K562 (cell line): Measurements from ENCODE around the gene PCBD1. TPM values are rescaled to one million over a fixed set of nuclear protein-coding genes. Genes with fewer than 3 reads are reported as not detected.

Experiments used
- ATAC-seq: fragments of 200-7000 bp; cut with Tn5 transposase; 3 replicates; pipeline ENCODE4 v1.9.1; 2020; ENCODE audit warnings: moderate library complexity
- BruUV-seq: library from RNA; stranded (reverse); fragments of 400-500 nt; replicated peaks from 2 replicates; lab custom pipeline; 2021; lab: Mats Ljungman, UMichigan
- CTCF ChIA-PET: fragments of 300-600 bp; formaldehyde crosslinking; extraction: SDS; loops from one replicate; lab custom pipeline; 2021; ENCODE audit warnings: low intra/inter-chr PET ratio; lab: Yijun Ruan, JAX
- POLR2A ChIA-PET: fragments of 300-600, 350-650 bp; sonication (Branson Sonifier 250); formaldehyde crosslinking; extraction: SDS; loops from one replicate; lab custom pipeline; 2021; ENCODE audit warnings: antibody characterized with exemption, inconsistent platforms; lab: Yijun Ruan, JAX
- DNase-seq, 4 experiments: peaks; one replicate each; pipeline versions ENCODE4 v3.0.0 to v3.0.0-alpha.2; 2011 to 2018; ENCODE audit warnings: low spot score in 3 of 4, mixed read lengths in 3 of 4; ENCODE audit errors: extremely low read depth in 1 of 4
- FAIRE-seq: peaks from 2 replicates; lab custom pipeline; 2011; peaks lifted over from hg19 to GRCh38; lab: Jason Lieb, UNC
- H2AFZ ChIP-seq: 2 replicates; pipeline ENCODE4 v1.6.0; 2011; ENCODE audit warnings: low read depth, low read length, control low read depth, inconsistent platforms
- H3K27ac ChIP-seq: fragments of 200-600 bp; 3 replicates; pipeline ENCODE4 v1.8.0; 2011; ENCODE audit warnings: low read depth, mild to moderate bottlenecking, control low read depth, inconsistent platforms, low read length, moderate library complexity, mixed read lengths; ENCODE audit errors: extremely low read depth
- H3K27me3 ChIP-seq, 2 experiments: fragments of 300-600 bp in 1 of 2; 2 replicates in 1 of 2; 3 replicates in 1 of 2; pipeline versions ENCODE4 v1.6.0 to v1.8.0; 2011; ENCODE audit warnings: inconsistent platforms in 2 of 2, low read length in 2 of 2, mild to moderate bottlenecking in 1 of 2, mixed read lengths in 1 of 2, moderate library complexity in 1 of 2; ENCODE audit not compliant: control insufficient read depth in 2 of 2, insufficient read depth in 2 of 2
- H3K36me3 ChIP-seq: fragments of 300-600 bp; 3 replicates; pipeline ENCODE4 v1.8.0; 2011; ENCODE audit warnings: mild to moderate bottlenecking, low read length, inconsistent platforms; ENCODE audit not compliant: control insufficient read depth, insufficient read depth
- H3K4me1 ChIP-seq, 2 experiments: fragments of 200-600 bp in 1 of 2; replicated peaks in 1 of 2; 2 replicates in 1 of 2; 3 replicates in 1 of 2; pipeline versions ENCODE4 v1.5.1 to v1.8.0; 2011; ENCODE audit warnings: inconsistent platforms in 2 of 2, low read length in 2 of 2, mild to moderate bottlenecking in 1 of 2, mixed read lengths in 1 of 2, moderate library complexity in 1 of 2; ENCODE audit not compliant: control insufficient read depth in 2 of 2, insufficient read depth in 2 of 2
- H3K4me2 ChIP-seq: 2 replicates; pipeline ENCODE4 v1.6.1; 2011; ENCODE audit warnings: low read length, control low read depth, inconsistent platforms, mixed read lengths; ENCODE audit not compliant: insufficient read depth
- H3K4me3 ChIP-seq: fragments of 200-600 bp; sonication (generic), shearing (Covaris generic); 2 replicates; pipeline ENCODE4 v1.5.1; 2016; ENCODE audit warnings: control low read depth, inconsistent platforms
- H3K79me2 ChIP-seq: fragments of 200-600 bp; 3 replicates; pipeline ENCODE4 v1.8.0; 2011; ENCODE audit warnings: low read length, inconsistent platforms; ENCODE audit not compliant: control insufficient read depth, insufficient read depth
- H3K9ac ChIP-seq, 2 experiments: 2 replicates each; pipeline versions ENCODE4 v1.6.0 to v1.6.1; 2011; ENCODE audit warnings: low read depth in 2 of 2, low read length in 2 of 2, control low read depth in 1 of 2, inconsistent platforms in 1 of 2, mild to moderate bottlenecking in 1 of 2, mixed read lengths in 1 of 2; ENCODE audit not compliant: insufficient read depth in 1 of 2
- H3K9me1 ChIP-seq: one replicate; pipeline ENCODE4 v1.6.0; 2011; ENCODE audit warnings: inconsistent platforms, mild to moderate bottlenecking, low read length, moderate library complexity; ENCODE audit not compliant: control insufficient read depth, insufficient read depth
- H3K9me3 ChIP-seq: replicated peaks from 2 replicates; pipeline ENCODE4 v1.5.1; 2011; ENCODE audit warnings: low read depth, low read length, inconsistent platforms; ENCODE audit not compliant: control insufficient read depth, insufficient read depth
- H4K20me1 ChIP-seq: replicated peaks from 2 replicates; pipeline ENCODE4 v1.6.1; 2011; ENCODE audit warnings: low read length, inconsistent platforms, mixed read lengths; ENCODE audit not compliant: control insufficient read depth, insufficient read depth
- PBX2 ChIP-seq, 2 experiments: IDR thresholded peaks in 1 of 2; conservative IDR thresholded peaks in 1 of 2; 2 replicates each; pipeline ENCODE4 v1.6.1; 2016; ENCODE audit warnings: low read depth in 2 of 2, mild to moderate bottlenecking in 1 of 2, missing compliant biosample characterization in 1 of 2, missing genetic modification characterization in 1 of 2, moderate library complexity in 1 of 2
- RBM25 ChIP-seq: fragments of 200-400 bp; formaldehyde crosslinking; IDR thresholded peaks from 2 replicates; pipeline ENCODE4 v1.6.1; 2018; ENCODE audit warnings: low read length, low read depth, moderate library complexity; ENCODE audit not compliant: severe bottlenecking
- RBM34 ChIP-seq: fragments of 200-400 bp; formaldehyde crosslinking; IDR thresholded peaks from 2 replicates; pipeline ENCODE4 v1.6.1; 2018; ENCODE audit warnings: low read length, borderline replicate concordance; ENCODE audit not compliant: insufficient read depth
- SRSF1 ChIP-seq: fragments of 200-400 bp; formaldehyde crosslinking; IDR thresholded peaks from 2 replicates; pipeline ENCODE4 v1.6.1; 2017; ENCODE audit warnings: mild to moderate bottlenecking, low read depth, low read length, moderate library complexity
- WGBS: fragments of 100-300 bp; shearing (Covaris generic); methylation state at CpG from one replicate; pipeline ENCODE4 v1.1.6; 2016; ENCODE audit warnings: low coverage, mixed read lengths; ENCODE audit not compliant: insufficient coverage; ENCODE audit errors: missing lambda C conversion rate; 5-methylcytosine and 5-hydroxymethylcytosine counted together
- in situ Hi-C: fragments of 300-500 bp; cut with MboI; formaldehyde crosslinking; loops from 4 replicates; pipeline ENCODE4 v1.15.0; 2018; ENCODE audit warnings: inconsistent platforms, mixed read lengths
- intact Hi-C: fragments of 100-400 bp; cut with micrococcal nuclease; formaldehyde crosslinking; loops from 2 replicates; pipeline ENCODE4 v1.14.2; 2022
- polyA plus RNA-seq, 8 experiments: library from polyadenylated mRNA; depleted of rRNA in 4 of 8; stranded (reverse) in 5 of 8; unstranded in 3 of 8; fragments of >200 nt; fragmentation: Nextera tagmentation in 2 of 8; fragmentation: Illumina TruSeq in 1 of 8; extraction: Ambion mirVana in 2 of 8; extraction: Trizol in 1 of 8; gene quantifications; 2 replicates each; pipeline versions ENCODE4 v1.2.1 to v1.2.3, GENCODE V29; 2011 to 2014; ENCODE audit warnings: inconsistent platforms in 1 of 8, missing spikeins in 1 of 8
- total RNA-seq, 7 experiments: library from RNA; depleted of rRNA in 6 of 7; stranded (reverse); fragments of >200 nt in 6 of 7; fragmentation: Illumina TruSeq in 2 of 7; extraction: Trizol in 2 of 7; gene quantifications; 2 replicates each; pipeline versions ENCODE4 v1.2.1 to v1.2.3, GENCODE V29; 2011 to 2021; ENCODE audit warnings: low replicate concordance in 1 of 7
- TF ChIP-seq, protein P1 (sequence below): fragments of 450-650 bp; conservative IDR thresholded peaks from 2 replicates; pipeline ENCODE4 v1.6.1; 2016; ENCODE audit warnings: missing genetic modification characterization, low read depth, mild to moderate bottlenecking, missing compliant biosample characterization, moderate library complexity

The PCBD1 gene
- total and polyA plus RNA-seq, 9 of the 15 experiments (the other 6 are each of a cell fraction or from before 2014, with no cell fraction given) = 14.6 to 109 (median 57.0) TPM

- TF ChIP-seq, protein P1, sequence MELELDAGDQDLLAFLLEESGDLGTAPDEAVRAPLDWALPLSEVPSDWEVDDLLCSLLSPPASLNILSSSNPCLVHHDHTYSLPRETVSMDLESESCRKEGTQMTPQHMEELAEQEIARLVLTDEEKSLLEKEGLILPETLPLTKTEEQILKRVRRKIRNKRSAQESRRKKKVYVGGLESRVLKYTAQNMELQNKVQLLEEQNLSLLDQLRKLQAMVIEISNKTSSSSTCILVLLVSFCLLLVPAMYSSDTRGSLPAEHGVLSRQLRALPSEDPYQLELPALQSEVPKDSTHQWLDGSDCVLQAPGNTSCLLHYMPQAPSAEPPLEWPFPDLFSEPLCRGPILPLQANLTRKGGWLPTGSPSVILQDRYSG (tag) = no peak
- no peak for TF ChIP-seq RBM34
Observed at GRCh38 chr10:70934701-70935100, 46.3 kb upstream of the PCBD1 start (continued).

DNA sequence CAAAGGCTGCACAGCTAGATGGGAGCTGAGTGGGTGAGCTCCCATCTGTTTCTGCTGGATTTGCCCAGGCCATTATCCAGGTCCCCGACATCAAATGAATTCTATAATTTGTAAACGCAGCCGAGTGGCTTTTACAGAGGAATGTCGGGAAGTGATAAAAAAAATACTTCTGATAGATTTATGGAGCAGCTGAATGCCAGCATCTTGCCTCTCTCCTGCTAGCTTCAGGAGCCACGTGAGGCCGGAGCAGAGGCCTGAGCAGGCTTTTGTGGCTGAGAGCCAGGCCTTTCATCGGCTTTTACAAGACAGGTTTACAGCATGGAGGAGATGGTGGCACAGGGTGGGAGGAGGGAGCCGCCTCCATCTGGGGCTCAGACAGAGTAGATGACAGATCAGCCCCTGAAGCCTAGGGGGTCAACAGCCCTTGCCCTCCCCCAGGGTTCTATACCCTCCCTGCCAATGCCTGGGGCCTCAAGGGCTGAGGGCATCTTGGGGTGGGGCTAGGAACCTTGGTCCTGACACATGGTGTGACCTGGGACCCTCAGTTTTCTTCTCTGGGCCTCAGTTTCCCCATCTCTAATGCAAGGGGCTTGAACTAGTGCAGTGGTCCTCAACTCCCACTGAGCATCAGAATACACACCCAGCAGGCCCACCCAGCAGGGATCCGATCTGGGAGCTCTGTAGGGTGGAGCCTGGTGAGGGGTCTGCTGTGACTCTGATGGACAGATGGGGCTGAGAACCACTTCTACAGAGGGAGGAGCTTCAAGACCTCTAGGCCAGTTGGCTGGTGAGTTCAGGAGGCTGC lies 44.2 kb upstream of the PCBD1 start:
- Histone ChIP-seq H4K20me1 (peaks cover 25% of the 10 kb centered on the region; the same call in 1 of the 2 replicates), H3K36me3 (no peaks in the 10 kb centered on the region), H2AFZ (no peak overlapping the region), H3K9me3 (no peaks in the 10 kb centered on the region), H3K79me2 (no peaks in the 10 kb centered on the region), H3K4me2 (no peak overlapping the region), H3K4me1 (no peaks in the 10 kb centered on the region; a peak in 1 of 5 replicates), H3K4me3 (no peak overlapping the region), H3K27ac (no peak overlapping the region), H3K9me1 (peaks cover 3% of the 10 kb centered on the region), H3K9ac (no peak overlapping the region), H3K27me3 (peaks cover 52 to 98% of the 10 kb centered on the region in 2 experiments)
- TF ChIP-seq SRSF1 (no peak), RBM25 (no peak), PBX2 (CRISPR knock-in tag; IDR thresholded peaks at IDR 0.05; ENCODE audit: low read depth) (no peak), PBX2 (tag; conservative IDR thresholded peaks at IDR 0.05; ENCODE audit: low read depth) (peak; percentile 38; the same call in 1 of the 2 replicates)
- DNase-seq (no peak), ATAC-seq (no peak), FAIRE-seq (no peak)
- BruUV-seq = no TSS peak
- intact Hi-C loops = no loop called here
- 1% methylated on average over 9 of the region's 9 CpGs for WGBS
- ChIA-PET CTCF (no interaction called here), POLR2A (interaction anchor here (0.8 kb wide), 1 partner anchor 145 kb away, joined by 3 read pairs; no protein-coding TSS in a partner anchor)
- in situ Hi-C loops = no loop called here
